Epithelial cell of esophagus (primary cell): ENCODE data around the gene DYSF.
A peak's percentile ranks its signal among the peaks of the same experiment; 100 is the strongest.

Source experiments
- DNase-seq: peaks from one replicate; pipeline ENCODE4 v3.0.0; 2010; ENCODE audit warnings: low read depth
- H3K4me3 ChIP-seq: 2 replicates; pipeline ENCODE4 v1.5.1; 2011; ENCODE audit warnings: mild to moderate bottlenecking, low read length, control low read depth
- CTCF ChIP-seq: IDR thresholded peaks from 2 replicates; pipeline ENCODE4 v1.5.1; 2011; ENCODE audit warnings: low read depth, mild to moderate bottlenecking, low read length, control low read depth, inconsistent platforms; ENCODE audit not compliant: insufficient read depth; ENCODE audit errors: missing control alignments

The DYSF gene

GRCh38 chr2:71592181-71592711, 138.9 kb downstream of the DYSF start:
- no peak for TF ChIP-seq CTCF
- no peak for DNase-seq
- no peak overlapping the region for H3K4me3 ChIP-seq

GRCh38 chr2:71595569-71595968, 142.2 kb downstream of the DYSF start:
- H3K4me3 ChIP-seq, result no peak overlapping the region
- DNase-seq, result peak; percentile 9
- no peak for TF ChIP-seq CTCF

- H3K4me3 ChIP-seq, result no peak overlapping the region
- TF ChIP-seq CTCF, result no peak
These were observed 142.7 kb downstream of the DYSF start for GRCh38 chr2:71596011-71596410.

GRCh38 chr2:71597756-71598155, 144.4 kb downstream of the DYSF start:
- DNase-seq, result no peak
- no peak for TF ChIP-seq CTCF
- no peak overlapping the region for H3K4me3 ChIP-seq

More at GRCh38 chr2:71596011-71596410, 142.7 kb downstream of the DYSF start:
- no peak for DNase-seq

- TF ChIP-seq CTCF, result no peak
- H3K4me3 ChIP-seq, result no peak overlapping the region
These were observed 145.2 kb downstream of the DYSF start for GRCh38 chr2:71598526-71598925.

GRCh38 chr2:71599038-71599437, 145.7 kb downstream of the DYSF start:
- no peak for TF ChIP-seq CTCF
- DNase-seq, result no peak
- H3K4me3 ChIP-seq, result no peak overlapping the region

More at GRCh38 chr2:71598526-71598925, 145.2 kb downstream of the DYSF start:
- no peak for DNase-seq

- no peak overlapping the region for H3K4me3 ChIP-seq
- TF ChIP-seq CTCF, result no peak
- DNase-seq, result no peak
These were observed 146.4 kb downstream of the DYSF start for GRCh38 chr2:71599646-71600236.
